ENCODE results near the gene TMEM126A. TPM values are rescaled to one million over a fixed set of nuclear protein-coding genes. Genes with fewer than 3 reads are reported as not detected.

Gene TMEM126A
- total and polyA plus RNA-seq, 4 donors: 9.3 to 39.1 (median 23.3) TPM

- Histone ChIP-seq H3K36me3 (ENCODE audit: control insufficient read depth in 4 of 4, insufficient read depth in 3 of 4, low read depth in 1 of 4, low read length in 3 of 4) (peaks cover 0 to 7% (median 5%) of the 10 kb centered on the region in 4 donors), H3K27me3 (ENCODE audit: control insufficient read depth in 4 of 4, insufficient read depth in 4 of 4, low read length in 3 of 4) (no peaks in the 10 kb centered on the region), H3K27ac (ENCODE audit: low read depth in 1 of 2, low read length in 2 of 2) (peak overlapping the region; percentile 83 to 91), H3K4me3 (ENCODE audit: low read depth in 1 of 3, low read length in 3 of 3) (peak overlapping the region; percentile 75 to 96 (median 93)), H3K9ac (ENCODE audit: low read depth in 1 of 2, low read length in 2 of 2) (peak overlapping the region; percentile 76 to 88), H3K4me1 (ENCODE audit: control insufficient read depth in 4 of 4, insufficient read depth in 4 of 4, low read length in 3 of 4) (peaks cover 2 to 22% (median 14%) of the 10 kb centered on the region in 4 donors), H3K9me3 (ENCODE audit: control insufficient read depth in 4 of 4, low read length in 3 of 4) (no peaks in the 10 kb centered on the region)
- DNase-seq (ENCODE audit: low spot score): no peak
- TF ChIP-seq NR2F2 (IDR thresholded peaks at IDR 0.05) (no peak), CTCF (IDR thresholded peaks at IDR 0.05; ENCODE audit: low read depth, low read length, missing input control) (no peak), GABPA (IDR thresholded peaks at IDR 0.05 in 1 of 2, conservative IDR thresholded peaks at IDR 0.05 in 1 of 2) (peak in 1 of 2 donors; percentile 65), YY1 (IDR thresholded peaks at IDR 0.05) (peak; percentile 93), MAX (IDR thresholded peaks at IDR 0.05) (peak; percentile 40), SP1 (IDR thresholded peaks at IDR 0.05) (no peak), EGR1 (IDR thresholded peaks at IDR 0.05; ENCODE audit: low read depth in 2 of 2) (peak in 1 of 2 donors; percentile 42), RXRA (IDR thresholded peaks at IDR 0.05) (no peak), FOXA2 (IDR thresholded peaks at IDR 0.05) (peak; percentile 9), TAF1 (conservative IDR thresholded peaks at IDR 0.05) (no peak)
- TF ChIP-seq, protein P1, sequence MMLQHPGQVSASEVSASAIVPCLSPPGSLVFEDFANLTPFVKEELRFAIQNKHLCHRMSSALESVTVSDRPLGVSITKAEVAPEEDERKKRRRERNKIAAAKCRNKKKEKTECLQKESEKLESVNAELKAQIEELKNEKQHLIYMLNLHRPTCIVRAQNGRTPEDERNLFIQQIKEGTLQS (IDR thresholded peaks at IDR 0.05): no peak
- TF ChIP-seq, protein P2, sequence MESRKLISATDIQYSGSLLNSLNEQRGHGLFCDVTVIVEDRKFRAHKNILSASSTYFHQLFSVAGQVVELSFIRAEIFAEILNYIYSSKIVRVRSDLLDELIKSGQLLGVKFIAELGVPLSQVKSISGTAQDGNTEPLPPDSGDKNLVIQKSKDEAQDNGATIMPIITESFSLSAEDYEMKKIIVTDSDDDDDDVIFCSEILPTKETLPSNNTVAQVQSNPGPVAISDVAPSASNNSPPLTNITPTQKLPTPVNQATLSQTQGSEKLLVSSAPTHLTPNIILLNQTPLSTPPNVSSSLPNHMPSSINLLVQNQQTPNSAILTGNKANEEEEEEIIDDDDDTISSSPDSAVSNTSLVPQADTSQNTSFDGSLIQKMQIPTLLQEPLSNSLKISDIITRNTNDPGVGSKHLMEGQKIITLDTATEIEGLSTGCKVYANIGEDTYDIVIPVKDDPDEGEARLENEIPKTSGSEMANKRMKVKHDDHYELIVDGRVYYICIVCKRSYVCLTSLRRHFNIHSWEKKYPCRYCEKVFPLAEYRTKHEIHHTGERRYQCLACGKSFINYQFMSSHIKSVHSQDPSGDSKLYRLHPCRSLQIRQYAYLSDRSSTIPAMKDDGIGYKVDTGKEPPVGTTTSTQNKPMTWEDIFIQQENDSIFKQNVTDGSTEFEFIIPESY (IDR thresholded peaks at IDR 0.05): no peak
- WGBS: 2% methylated on average over 13 of the region's 13 CpGs
These were observed 18.9 kb upstream of the TMEM126A start for GRCh38 chr11:85628771-85629341.

DNA sequence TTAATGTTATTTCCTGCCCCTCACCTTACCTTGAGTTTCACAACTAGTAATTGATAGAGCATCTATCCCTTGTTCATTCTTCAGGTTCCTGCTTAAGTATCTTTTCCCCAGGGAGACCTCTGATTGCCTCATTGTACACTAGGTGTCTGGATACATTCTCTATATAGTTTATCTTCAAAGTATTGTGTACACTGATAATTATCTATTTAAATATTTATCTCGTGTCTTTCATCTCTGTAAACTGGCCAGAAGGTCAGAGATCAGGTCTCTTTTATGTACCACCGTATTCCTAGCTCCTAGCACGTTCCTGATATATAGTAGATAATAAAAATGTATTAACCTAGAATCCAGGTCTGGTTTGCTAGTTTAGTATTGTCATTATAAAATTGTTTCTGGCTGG, 13.0 kb upstream of the TMEM126A start:
- no peak overlapping the region for H3K4me3 ChIP-seq (ENCODE audit: low read depth in 1 of 3, low read length in 3 of 3)
- no peak overlapping the region for H3K9ac ChIP-seq (ENCODE audit: low read depth in 1 of 2, low read length in 2 of 2)
- DNase-seq (ENCODE audit: low spot score): no peak
- TF ChIP-seq FOXA1 (IDR thresholded peaks at IDR 0.05) (no peak), HNF4A (conservative IDR thresholded peaks at IDR 0.05) (no peak), GABPA (IDR thresholded peaks at IDR 0.05 in 1 of 2, conservative IDR thresholded peaks at IDR 0.05 in 1 of 2) (no peak), MAX (IDR thresholded peaks at IDR 0.05) (no peak), FOXA2 (IDR thresholded peaks at IDR 0.05) (no peak), HNF4G (IDR thresholded peaks at IDR 0.05) (no peak), NR2F2 (IDR thresholded peaks at IDR 0.05) (no peak), CTCF (IDR thresholded peaks at IDR 0.05; ENCODE audit: low read depth, low read length, missing input control) (no peak), EGR1 (IDR thresholded peaks at IDR 0.05; ENCODE audit: low read depth in 2 of 2) (no peak), TAF1 (conservative IDR thresholded peaks at IDR 0.05) (no peak), YY1 (IDR thresholded peaks at IDR 0.05) (no peak), RAD21 (IDR thresholded peaks at IDR 0.05) (no peak)
- TF ChIP-seq, protein P2 (IDR thresholded peaks at IDR 0.05): no peak
- H3K27me3 ChIP-seq (ENCODE audit: control insufficient read depth in 4 of 4, insufficient read depth in 4 of 4, low read length in 3 of 4): no peaks in the 10 kb centered on the region
- H3K36me3 ChIP-seq (ENCODE audit: control insufficient read depth in 4 of 4, insufficient read depth in 3 of 4, low read depth in 1 of 4, low read length in 3 of 4): peaks cover 0 to 25% (median 23%) of the 10 kb centered on the region in 4 donors
- 69% methylated on average over 3 of the region's 3 CpGs for WGBS
- peaks cover under 1 to 6% (median 3%) of the 10 kb centered on the region in 4 donors for H3K4me1 ChIP-seq (ENCODE audit: control insufficient read depth in 4 of 4, insufficient read depth in 4 of 4, low read length in 3 of 4)
- no peaks in the 10 kb centered on the region for H3K9me3 ChIP-seq (ENCODE audit: control insufficient read depth in 4 of 4, low read length in 3 of 4)
- H3K27ac ChIP-seq (ENCODE audit: low read depth in 1 of 2, low read length in 2 of 2): no peak overlapping the region

Data from liver (tissue), 9 donors.